Vagina (tissue), 2 donors: Measurements from ENCODE around the gene TP53AIP1.

Experiments used
- CTCF ChIP-seq, 3 experiments: fragments of 450-650 bp in 2 of 3; fragments of 200-600 bp in 1 of 3; sonication (generic) in 1 of 3; IDR thresholded peaks; one replicate each; pipeline ENCODE4 v1.5.1; 2017 to 2019; ENCODE audit warnings: antibody characterized with exemption in 3 of 3, mild to moderate bottlenecking in 2 of 3, moderate library complexity in 2 of 3
- POLR2AphosphoS5 ChIP-seq, 2 donors: sonication (generic); formaldehyde crosslinking; IDR thresholded peaks; one replicate each; pipeline ENCODE4 v1.9.0; 2017; ENCODE audit warnings: antibody characterized with exemption in 2 of 2, mild to moderate bottlenecking in 2 of 2, low read depth in 1 of 2; ENCODE audit not compliant: insufficient read depth in 1 of 2

DNA sequence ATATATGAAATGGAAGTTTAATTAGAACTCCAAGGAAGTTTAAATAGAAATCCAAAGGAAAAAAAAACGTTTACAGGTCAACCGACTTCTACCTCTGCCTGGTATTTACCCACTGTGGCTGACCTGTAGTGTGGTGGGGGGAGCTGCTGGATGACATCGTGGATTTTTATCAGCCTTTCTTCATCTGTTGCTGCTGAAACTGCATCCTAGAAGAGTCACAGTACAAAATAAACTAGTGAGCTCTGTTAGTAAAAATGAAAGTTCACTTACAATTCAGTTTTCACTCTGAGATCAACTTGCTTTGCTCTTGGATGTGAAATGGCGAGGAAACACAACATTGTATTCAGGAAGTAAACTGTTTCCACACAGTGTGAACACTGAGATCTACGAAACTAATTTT, 43.2 kb upstream of the TP53AIP1 start:
- TF ChIP-seq CTCF (IDR thresholded peaks at IDR 0.05), result no peak
- TF ChIP-seq POLR2AphosphoS5 (IDR thresholded peaks at IDR 0.05; ENCODE audit: insufficient read depth in 1 of 2, low read depth in 1 of 2), result no peak
